Thyroid gland (tissue), 4 donors: ENCODE data around the gene HCK.

ENCODE experiments used
- CTCF ChIP-seq, 6 experiments: fragments of 200-600 bp in 3 of 6; fragments of 450-650 bp in 3 of 6; sonication (generic) in 3 of 6; IDR thresholded peaks; one replicate each; pipeline ENCODE4 v1.5.1; 2016 to 2019; ENCODE audit warnings: antibody characterized with exemption in 6 of 6, mild to moderate bottlenecking in 2 of 6, inconsistent platforms in 1 of 6, moderate library complexity in 1 of 6
- POLR2A ChIP-seq, 2 donors: fragments of 450-650 bp; IDR thresholded peaks; one replicate each; pipeline ENCODE4 v1.6.1; 2017; ENCODE audit warnings: antibody characterized with exemption in 2 of 2, mild to moderate bottlenecking in 2 of 2, moderate library complexity in 1 of 2

GRCh38 chr20:32124916-32125454, 72.9 kb downstream of the HCK start:
- no peak for TF ChIP-seq CTCF (IDR thresholded peaks at IDR 0.05)
- TF ChIP-seq POLR2A (IDR thresholded peaks at IDR 0.05), result no peak
